ENCODE results near the gene ZC3H15.
"Not testable (repeated sequence)": the region's sequence is repeated elsewhere in the genome, so short reads cannot be mapped to it uniquely, and the experiment has no call there.

Gene ZC3H15

DNA sequence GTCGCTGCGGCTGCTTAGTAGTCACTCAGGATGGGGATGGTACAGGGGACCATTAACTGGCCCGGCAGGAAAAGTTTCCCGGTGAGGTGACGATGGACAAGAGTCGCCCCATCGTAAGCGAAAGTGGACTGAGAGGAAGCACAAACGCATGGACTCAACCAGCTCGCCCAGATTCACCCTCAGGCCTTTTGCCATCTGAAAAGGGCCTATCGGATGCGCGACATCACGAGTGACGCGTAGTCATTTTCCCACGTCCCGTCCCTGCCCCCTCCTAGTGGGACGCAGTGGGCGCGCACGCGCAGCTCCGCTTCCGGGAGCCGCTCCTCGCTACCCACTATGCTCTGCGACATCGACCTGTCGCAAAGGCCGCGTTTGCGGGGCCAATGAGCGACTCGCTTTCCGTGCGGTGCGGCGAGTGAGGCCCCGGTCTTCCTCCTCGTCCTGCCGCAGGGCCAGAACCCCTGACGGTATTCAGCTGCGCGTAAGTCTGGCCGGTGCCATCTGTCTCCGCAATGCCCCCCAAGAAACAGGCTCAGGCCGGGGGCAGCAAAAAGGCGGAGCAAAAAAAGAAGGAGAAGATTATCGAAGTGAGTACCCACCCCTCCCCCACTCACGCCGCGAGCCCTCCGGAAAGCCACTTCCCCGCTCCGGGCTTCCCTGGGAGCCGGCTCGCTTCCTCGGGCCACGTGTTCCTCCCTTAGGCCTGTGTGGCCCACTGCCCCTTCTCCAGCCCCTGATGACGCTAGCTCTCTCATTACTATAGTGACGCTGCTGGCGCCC is at the start of gene ZC3H15:
Gene ZC3H15, plus strand, starts transcription at position 390 of the 780 bp plus-strand sequence. Its CDS starts 123 bp downstream, at position 513.
- DNase-seq: peak; percentile 93

- no peak for DNase-seq
These were observed 48.3 kb upstream of the ZC3H15 start for GRCh38 chr2:186437719-186438118.

DNA sequence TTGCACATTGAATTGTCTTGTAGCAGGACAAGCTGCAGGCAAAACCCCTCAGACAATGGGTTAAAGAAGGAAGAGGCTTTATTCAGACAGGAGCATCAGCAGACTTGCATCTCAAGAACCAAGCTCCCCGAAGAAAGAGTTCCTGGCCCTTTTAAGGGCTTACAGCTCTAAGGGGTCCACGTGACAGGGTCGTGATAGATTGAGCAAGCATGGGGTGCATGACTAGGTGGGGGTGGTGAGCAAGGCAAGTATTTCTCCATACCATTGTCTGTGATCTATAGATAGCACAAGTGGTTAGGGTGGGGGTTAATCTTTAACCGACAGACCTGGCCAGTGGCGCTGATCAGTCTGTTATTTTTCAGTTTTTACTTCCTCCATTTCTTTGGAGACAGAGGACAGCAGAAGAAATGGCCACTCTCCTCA is 46.4 kb upstream of the ZC3H15 start:
- DNase-seq: not testable (repeated sequence)

DNA sequence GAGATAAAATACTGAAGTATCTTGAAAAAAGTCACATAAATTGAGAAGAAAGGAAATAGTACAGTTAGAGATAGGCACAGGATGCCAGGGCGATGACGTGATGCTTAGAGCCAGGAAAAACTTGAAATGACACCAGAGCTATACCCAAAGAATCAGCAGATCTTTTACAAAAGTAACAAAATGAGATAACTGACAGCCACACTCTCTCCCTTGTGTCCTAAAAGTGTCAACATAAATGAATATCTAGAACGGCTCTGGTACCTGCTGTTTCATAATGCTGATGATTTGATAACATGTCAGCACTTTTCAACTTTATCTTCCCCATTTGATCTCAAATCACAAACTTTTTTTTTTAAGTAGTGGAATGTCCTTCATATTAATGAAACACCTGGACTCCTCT is 45.6 kb upstream of the ZC3H15 start:
- no peak for DNase-seq

GRCh38 chr2:186442885-186443284 is 43.2 kb upstream of the ZC3H15 start:
- DNase-seq: no peak

DNA sequence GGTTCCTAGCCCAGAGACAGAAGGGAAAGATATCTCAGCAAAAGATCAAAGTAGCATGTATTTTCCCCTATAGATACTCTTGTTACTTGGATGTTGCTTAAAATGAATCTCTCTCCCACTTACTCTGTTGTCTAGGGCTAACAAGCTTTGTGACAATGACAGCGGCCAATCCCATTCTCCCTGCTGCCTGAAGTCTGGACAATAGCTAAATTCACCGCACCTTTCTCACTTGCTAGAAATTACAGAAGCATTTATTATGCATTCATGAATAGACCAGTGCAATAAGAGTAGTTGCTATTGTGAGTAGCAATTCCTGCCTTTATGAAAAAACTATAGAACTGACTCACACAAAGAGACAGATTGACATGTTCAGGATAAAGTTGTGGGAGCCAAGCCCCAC is 42.2 kb upstream of the ZC3H15 start:
- DNase-seq: no peak

DNA sequence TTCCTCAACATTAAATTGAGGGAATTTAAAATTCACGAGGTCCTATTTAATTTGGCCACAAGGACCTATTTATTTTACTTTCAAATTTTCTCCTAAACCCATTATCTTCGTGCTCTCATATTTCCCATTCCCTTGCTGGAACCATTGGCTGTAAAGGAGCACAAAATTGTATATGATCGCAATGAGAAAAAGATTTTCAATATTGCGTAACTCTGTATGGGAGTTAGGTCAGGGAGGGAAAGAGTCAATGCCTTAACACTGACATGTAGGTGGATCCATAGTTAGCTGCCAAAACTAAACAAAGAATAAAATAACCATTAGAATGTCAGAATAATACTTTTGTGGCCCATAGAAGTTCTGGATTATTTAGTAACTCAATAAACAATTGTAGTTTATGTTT is 40.6 kb upstream of the ZC3H15 start:
- no peak for DNase-seq

DNA sequence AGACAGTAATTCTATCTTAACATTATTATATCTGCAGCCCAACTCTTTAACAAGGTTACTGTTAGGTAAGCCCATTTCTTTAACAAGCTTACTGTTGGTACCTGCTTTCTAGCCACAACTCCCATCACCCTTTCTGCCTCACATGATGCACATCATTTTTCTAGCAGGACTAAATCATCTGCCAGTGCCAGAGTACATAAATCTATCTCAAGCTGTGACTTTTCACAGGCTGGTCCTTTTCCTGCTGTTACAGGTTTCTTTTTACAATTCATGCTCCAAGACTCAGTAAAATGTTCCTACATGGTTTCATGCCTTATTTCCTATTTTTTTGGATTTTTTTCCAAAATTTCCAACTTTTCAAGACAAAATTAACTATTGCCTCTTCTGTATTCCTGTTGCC is 30.4 kb upstream of the ZC3H15 start:
- no peak for DNase-seq

- no peak for DNase-seq
These were observed 29.1 kb upstream of the ZC3H15 start for GRCh38 chr2:186456941-186457340.

DNA sequence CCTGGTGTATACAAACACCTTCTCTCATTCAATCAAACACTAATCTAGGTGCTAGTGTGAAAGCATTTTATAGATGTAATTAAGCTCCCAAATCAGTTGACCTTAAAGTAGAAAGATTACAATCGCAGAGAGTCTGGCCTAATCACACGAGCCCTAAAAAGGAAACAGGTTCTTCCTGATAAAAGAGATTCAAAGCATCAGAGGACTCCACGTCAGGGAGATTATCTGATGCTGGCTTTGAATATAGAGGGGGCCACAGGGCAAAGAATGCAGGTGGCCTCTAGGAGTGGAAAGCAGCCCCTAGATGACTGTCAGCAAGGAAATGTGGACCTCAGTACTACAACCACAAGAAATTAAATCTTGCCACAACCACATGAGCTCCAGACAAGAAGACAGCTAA is 28.2 kb upstream of the ZC3H15 start:
- no peak for DNase-seq

- peak; percentile 23 for DNase-seq
These were observed 27.1 kb upstream of the ZC3H15 start for GRCh38 chr2:186459009-186459408.

DNA sequence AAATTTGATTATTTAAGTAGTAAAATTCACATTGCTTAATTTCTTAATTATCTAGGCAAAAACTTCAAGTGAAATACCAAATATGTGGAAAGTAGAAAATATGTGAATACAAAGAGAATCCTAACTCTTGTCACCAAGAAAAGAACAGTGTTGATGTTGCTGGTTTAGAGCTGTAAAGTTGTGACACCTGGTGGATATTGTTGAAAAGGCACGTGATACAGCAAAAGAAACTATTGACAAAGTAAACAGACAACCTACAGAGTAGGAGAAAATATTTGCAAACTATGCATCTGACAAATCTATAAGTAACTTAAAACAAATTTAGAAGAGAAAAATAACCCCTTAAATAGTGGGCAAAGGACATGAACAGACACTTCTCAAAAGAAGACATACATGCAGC is 25.6 kb upstream of the ZC3H15 start:
- no peak for DNase-seq

DNA sequence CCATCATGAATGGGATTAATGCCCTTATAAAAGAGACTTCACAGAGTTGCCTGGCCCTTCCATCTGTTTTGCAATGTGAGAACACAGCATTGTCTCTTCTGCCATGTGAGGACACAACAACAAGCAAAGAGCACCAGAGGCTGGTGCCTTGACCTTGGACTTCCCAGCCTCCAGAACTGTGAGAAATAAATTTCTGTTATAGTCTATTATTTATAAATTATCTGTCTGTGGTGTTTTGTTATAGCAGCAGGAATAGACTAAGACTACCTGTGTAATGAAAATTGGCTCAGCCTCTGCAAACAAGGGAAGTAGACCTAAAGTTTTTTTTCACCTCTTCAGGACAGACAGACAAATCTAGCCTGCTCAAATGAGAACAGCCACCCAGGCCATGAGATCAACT is 19.3 kb upstream of the ZC3H15 start:
- no peak for DNase-seq

- DNase-seq: no peak
These were observed 18.6 kb upstream of the ZC3H15 start for GRCh38 chr2:186467421-186467820.

- not testable (repeated sequence) for DNase-seq
These were observed 13.2 kb upstream of the ZC3H15 start for GRCh38 chr2:186472722-186473493.

- DNase-seq: not testable (repeated sequence)
These were observed 11.8 kb upstream of the ZC3H15 start for GRCh38 chr2:186474239-186474638.

- no peak for DNase-seq
These were observed 8.3 kb upstream of the ZC3H15 start for GRCh38 chr2:186477790-186478189.

DNA sequence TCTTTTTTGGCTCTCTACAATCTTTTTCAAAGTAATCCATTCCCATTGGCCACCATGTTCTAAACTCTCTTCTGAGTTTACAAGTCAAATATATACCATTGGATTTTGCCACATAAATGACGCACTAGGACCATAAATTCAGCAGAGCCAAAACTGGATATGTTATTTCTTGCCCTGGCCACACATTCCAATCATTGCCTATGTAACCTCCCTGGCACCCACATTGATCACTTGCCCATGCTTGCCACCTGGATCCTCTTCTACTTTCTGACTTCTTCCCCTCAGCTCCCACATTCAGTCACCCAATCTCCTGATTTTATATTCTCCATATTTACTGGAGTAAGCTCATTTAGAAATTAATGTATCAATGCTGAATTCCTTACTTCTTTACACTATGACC is 5.1 kb upstream of the ZC3H15 start:
- DNase-seq: no peak

DNA sequence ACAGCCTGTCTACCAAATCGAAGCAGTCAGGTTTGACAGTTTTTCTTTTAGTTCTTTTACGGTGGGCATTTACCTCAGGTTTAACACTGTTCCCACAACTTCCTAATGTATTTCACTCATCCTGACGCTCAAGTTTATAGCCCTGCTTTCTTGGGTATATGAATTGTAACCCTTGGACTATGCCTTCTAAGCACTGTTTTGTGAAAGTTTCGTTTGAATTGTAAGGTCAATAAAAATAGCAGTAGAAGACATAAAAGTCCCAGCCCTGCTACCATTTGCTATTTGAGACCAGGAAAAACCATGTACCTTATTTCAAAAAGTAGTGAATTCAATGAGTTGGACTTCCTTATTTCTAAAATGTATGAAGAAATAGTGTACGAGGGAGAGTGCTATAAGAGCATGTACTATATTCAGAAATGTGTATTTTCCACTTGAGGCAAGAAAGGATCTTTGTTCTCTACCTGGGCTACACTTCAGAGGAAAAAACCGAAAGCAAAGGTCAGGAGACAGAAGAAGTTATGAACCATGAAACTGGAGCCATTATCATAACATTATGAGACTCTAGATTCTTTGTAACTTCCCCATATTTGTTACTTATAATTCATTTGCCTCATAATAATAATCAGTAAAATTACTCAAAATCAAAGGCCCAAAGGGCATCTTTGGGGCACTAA is 1.9 kb upstream of the ZC3H15 start:
- DNase-seq: no peak

GRCh38 chr2:186485576-186485870 is 537 bp upstream of the ZC3H15 start:
- DNase-seq: no peak

DNA sequence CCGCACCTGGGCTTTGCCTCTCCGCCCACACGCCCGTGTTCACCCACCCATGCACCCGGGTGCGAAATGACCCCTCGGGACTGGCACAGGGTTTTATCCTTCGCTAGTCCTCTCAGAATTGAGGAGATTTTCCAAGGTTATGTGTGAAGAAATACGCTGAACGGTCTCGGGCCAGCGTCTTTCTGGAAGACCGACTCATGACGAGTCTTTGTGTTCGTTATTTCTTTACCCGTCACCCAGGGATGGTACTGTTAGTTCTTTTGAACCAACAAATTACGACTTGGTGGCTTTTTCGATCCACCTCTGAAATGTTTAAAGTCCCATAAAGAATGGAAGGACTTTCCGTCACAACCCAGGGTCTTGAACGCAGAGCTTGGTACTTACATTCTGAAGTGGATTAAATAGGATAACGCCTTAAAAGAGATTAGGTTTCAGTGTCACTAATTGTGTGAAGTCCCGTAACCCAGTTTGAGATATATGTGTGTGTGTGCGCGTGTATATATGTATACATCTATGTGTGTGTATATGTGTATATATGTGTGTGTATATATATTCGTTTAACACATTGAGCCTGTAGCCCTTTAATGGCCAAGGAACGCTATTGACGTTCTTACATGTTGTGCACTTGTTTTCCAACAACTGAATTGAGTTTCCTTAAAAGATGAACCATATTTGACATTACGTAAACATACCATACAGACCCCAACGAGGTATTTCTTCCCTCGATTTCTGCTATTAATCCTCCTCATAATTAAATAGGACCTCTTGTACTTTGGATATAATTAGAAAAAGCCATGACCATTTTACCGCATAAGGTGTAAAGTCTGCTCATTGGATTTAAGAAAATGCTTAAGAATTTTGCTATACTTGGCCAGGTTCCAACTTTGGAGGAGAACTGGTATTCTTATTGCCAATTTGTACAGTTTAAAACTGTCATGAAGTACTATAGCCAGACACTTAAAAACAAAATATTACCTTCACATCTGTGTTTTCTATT is 889 bp downstream of the ZC3H15 start:
- DNase-seq: no peak

- DNase-seq: no peak
These were observed 7.6 kb downstream of the ZC3H15 start for GRCh38 chr2:186493564-186494085.
